Parathyroid adenoma (tissue), 2 donors: ENCODE results near the gene S100A12.
"Not testable (repeated sequence)": the region's sequence is repeated elsewhere in the genome, so short reads cannot be mapped to it uniquely, and the experiment has no call there.

Source experiments
- H2AFZ ChIP-seq: fragments of 300-600 bp; sonication (generic); one replicate; pipeline ENCODE4 v1.7.0; 2017; ENCODE audit warnings: antibody characterized with exemption, mild to moderate bottlenecking
- H3K27ac ChIP-seq: fragments of 300-600 bp; sonication (generic); one replicate; pipeline ENCODE4 v1.7.0; 2017
- H3K27me3 ChIP-seq: fragments of 300-600 bp; sonication (generic); one replicate; pipeline ENCODE4 v1.7.0; 2017; ENCODE audit warnings: low read length; ENCODE audit not compliant: control insufficient read depth, insufficient read depth
- H3K36me3 ChIP-seq: fragments of 300-600 bp; sonication (generic); one replicate; pipeline ENCODE4 v1.7.0; 2017; ENCODE audit warnings: low read length; ENCODE audit not compliant: control insufficient read depth, insufficient read depth
- H3K4me1 ChIP-seq: fragments of 300-600 bp; sonication (generic); one replicate; pipeline ENCODE4 v1.7.0; 2017; ENCODE audit warnings: control low read depth
- H3K4me2 ChIP-seq: fragments of 300-600 bp; sonication (generic); one replicate; pipeline ENCODE4 v1.7.0; 2017; ENCODE audit warnings: low read length
- H3K4me3 ChIP-seq: fragments of 300-600 bp; sonication (generic); one replicate; pipeline ENCODE4 v1.7.0; 2017; ENCODE audit warnings: low read depth, low read length
- H3K79me2 ChIP-seq: fragments of 300-600 bp; sonication (generic); one replicate; pipeline ENCODE4 v1.7.0; 2017; ENCODE audit warnings: control low read depth
- H3K9ac ChIP-seq: fragments of 300-600 bp; sonication (generic); one replicate; pipeline ENCODE4 v1.7.0; 2017; ENCODE audit warnings: mild to moderate bottlenecking
- H3K9me3 ChIP-seq: fragments of 300-600 bp; sonication (generic); one replicate; pipeline ENCODE4 v1.7.0; 2017; ENCODE audit warnings: low read length; ENCODE audit not compliant: control insufficient read depth
- CTCF ChIP-seq: fragments of 300-600 bp; sonication (generic); IDR thresholded peaks from one replicate; pipeline ENCODE4 v1.7.0; 2017; ENCODE audit warnings: antibody characterized with exemption, mild to moderate bottlenecking
- donor health status: primary hyperparathyroidism.

S100A12 gene

DNA sequence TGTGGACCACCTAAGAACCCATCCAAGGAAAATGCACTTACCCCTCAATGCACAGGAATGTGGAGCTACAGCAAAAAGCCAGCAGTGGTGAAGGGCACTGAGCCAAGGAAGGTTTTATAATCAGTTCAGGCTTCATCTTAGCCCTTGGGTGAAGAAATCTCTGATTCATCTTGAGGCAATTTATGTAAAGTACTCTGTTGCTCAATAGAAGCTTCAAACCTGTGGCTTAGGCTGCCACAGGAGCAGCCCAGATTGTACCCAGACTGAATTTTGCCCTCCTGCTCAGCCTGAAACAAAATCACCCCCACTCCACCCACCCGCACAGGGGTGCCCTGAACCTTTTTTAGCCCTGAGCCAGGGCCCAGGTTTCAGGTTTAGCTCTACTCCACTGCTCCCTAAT lies at the start of gene S100A12:
Gene S100A12, minus strand, starts transcription at position 111 of the 400 bp plus-strand sequence. CDS start 1,029 bp downstream, outside the sequence.
- Histone ChIP-seq H2AFZ (no peak within 1 kb of the TSS), H3K4me2 (no peak within 1 kb of the TSS), H3K36me3 (no peaks in the 10 kb centered on the region), H3K27me3 (no peaks in the 10 kb centered on the region), H3K4me3 (no peak within 1 kb of the TSS), H3K9ac (no peak within 1 kb of the TSS), H3K79me2 (no peaks in the 10 kb centered on the region), H3K27ac (no peak within 1 kb of the TSS), H3K9me3 (no peaks in the 10 kb centered on the region), H3K4me1 (no peaks in the 10 kb centered on the region)
- TF ChIP-seq CTCF = no peak

DNA sequence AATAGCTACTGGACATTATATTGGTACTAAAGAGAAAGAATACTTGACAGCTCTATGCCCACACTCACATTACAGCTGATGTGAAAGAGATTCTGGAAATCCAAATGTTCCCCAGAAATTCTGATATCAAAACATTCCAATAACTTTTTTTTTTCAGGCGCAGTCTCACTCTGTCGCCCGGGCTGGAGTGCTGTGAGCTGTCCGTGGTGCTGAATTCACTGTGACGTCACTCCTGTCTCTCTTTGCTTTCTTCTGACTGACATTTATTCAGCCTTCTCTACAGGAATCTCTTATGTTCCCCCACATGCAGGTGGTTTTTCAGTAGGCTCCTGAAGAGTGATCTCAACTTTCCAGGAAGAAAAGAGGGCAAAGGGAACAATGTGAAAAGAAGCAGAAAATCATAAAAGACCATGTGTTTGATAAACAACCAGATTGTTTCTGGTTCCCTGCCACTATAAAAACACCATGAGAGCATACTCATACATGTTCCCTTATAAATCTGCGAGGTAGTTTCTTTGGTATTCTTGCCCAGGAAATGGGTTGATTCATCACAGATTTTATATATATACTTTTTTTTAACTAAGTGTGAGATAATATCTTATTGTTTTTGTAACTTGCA lies 47.1 kb upstream of the S100A12 start:
- Histone ChIP-seq H3K9me3 (no peaks in the 10 kb centered on the region), H3K4me1 (no peaks in the 10 kb centered on the region), H3K4me3 (no peak overlapping the region)

DNA sequence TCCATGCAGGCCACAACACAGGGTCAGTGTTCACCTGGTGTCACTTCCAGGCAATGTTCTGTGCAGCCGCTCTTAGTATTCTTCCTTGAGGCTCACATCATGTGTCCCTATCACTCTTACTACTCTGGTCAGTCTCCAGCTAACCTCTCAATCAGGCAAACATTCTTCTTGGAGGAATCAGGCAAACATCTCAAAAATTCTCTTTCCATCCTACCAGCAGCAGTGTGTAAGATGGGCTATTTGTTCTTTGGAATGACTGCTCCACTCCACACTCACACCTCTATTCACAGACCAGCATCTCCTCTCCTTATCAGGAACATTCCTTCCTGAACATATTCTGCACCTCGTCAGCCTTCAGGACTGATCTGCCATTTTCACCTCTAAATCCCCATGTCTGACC lies 44.9 kb upstream of the S100A12 start:
- Histone ChIP-seq H3K79me2 (no peaks in the 10 kb centered on the region), H3K36me3 (no peaks in the 10 kb centered on the region), H3K4me3 (no peak overlapping the region), H3K27ac (no peak overlapping the region), H3K4me1 (no peaks in the 10 kb centered on the region), H2AFZ (no peak overlapping the region), H3K27me3 (no peaks in the 10 kb centered on the region), H3K9ac (no peak overlapping the region), H3K4me2 (no peak overlapping the region), H3K9me3 (no peaks in the 10 kb centered on the region)
- no peak for TF ChIP-seq CTCF

More for the DNA sequence above, 47.1 kb upstream of the S100A12 start:
- no peak overlapping the region for H3K4me2 ChIP-seq
- H3K9ac ChIP-seq = no peak overlapping the region
- no peaks in the 10 kb centered on the region for H3K36me3 ChIP-seq
- no peak overlapping the region for H2AFZ ChIP-seq
- H3K27me3 ChIP-seq = no peaks in the 10 kb centered on the region
- TF ChIP-seq CTCF = no peak
- H3K27ac ChIP-seq = no peak overlapping the region
- no peaks in the 10 kb centered on the region for H3K79me2 ChIP-seq

DNA sequence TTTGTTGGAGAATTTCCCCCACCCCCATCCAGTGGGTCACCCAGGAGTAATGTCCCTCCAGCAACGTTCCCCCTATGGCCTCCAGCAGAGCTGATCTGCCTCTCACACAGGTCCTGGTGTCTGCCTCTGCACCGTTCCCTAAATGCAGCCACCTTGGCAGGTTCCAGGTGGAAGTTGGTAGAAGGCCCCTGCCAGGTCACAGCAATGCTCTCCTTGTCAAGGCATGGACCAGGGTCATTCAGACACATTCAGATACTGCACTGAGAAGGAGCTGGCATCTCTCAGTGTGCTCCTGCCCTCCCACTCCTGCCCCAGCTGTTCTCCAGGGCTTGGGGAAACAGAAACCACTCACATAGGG lies 44.0 kb upstream of the S100A12 start:
- H3K4me2 ChIP-seq, H3K79me2 ChIP-seq, H3K4me1 ChIP-seq, H3K9ac ChIP-seq, H3K4me3 ChIP-seq, H3K9me3 ChIP-seq, H3K36me3 ChIP-seq, H3K27ac ChIP-seq, H2AFZ ChIP-seq, H3K27me3 ChIP-seq: not testable (repeated sequence)

DNA sequence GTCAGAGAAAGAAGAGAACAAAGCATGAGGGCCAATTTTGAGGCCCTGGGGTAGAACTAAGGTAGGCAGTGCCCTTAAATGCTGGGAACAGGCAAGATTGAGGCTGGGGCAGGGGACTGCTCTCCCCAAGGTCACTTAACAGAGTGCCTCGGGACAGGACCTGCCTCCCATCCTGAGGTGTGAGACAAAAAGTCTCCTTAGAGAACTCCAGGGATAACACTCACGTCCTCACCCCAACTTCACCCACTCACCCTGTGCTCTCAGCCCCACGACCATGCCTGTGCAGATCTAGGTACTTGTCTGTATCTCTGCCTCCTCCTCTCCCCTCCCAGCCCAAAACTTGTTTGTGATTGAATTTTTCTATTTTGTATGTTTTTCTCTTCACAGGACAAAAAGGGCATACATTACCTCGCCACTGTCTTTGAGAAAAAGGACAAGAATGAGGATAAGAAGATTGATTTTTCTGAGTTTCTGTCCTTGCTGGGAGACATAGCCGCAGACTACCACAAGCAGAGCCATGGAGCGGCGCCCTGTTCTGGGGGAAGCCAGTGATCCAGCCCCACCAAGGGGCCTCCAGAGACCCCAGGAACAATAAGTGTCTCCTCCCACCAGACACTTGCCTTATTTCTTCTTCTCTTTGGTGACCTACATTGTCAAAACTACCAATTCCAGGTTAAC lies 43.5 kb upstream of the S100A12 start:
- H3K27ac ChIP-seq, H3K4me1 ChIP-seq, H3K27me3 ChIP-seq, H3K4me3 ChIP-seq, H3K9ac ChIP-seq, H3K79me2 ChIP-seq, H3K9me3 ChIP-seq, H2AFZ ChIP-seq, H3K36me3 ChIP-seq, H3K4me2 ChIP-seq: not testable (repeated sequence)
